ENCODE results near the gene PDIA6.

PDIA6 gene

DNA sequence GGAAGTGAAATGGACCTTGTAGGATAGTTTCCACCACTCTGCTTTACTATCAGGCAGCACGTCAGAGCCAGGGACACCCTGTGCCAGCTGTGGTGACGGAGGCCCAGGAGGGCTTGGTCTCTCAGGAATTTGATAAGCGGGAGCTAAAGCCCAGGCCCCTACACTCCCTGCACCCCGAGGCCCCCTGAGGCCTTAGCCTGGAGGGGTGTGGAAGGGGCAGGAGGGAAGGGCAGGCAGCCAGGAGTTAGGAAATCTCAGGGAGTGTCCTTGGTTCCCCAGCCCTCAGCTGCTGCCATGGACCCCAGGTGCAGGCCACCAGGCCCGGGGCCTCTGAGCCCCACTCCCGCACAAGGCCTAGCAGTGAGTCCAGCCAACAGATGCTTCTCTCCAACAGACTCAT lies 38.2 kb downstream of the PDIA6 start:
- no peak overlapping the region for H3K9ac ChIP-seq
- H2AFZ ChIP-seq (ENCODE audit: low read depth) = no peak overlapping the region
- H3K4me1 ChIP-seq (ENCODE audit: low read depth, poor library complexity, severe bottlenecking) = no peaks in the 10 kb centered on the region
- no peaks in the 10 kb centered on the region for H4K20me1 ChIP-seq (ENCODE audit: insufficient read depth)
- no peak overlapping the region for H3K27ac ChIP-seq
- TF ChIP-seq, protein P1, sequence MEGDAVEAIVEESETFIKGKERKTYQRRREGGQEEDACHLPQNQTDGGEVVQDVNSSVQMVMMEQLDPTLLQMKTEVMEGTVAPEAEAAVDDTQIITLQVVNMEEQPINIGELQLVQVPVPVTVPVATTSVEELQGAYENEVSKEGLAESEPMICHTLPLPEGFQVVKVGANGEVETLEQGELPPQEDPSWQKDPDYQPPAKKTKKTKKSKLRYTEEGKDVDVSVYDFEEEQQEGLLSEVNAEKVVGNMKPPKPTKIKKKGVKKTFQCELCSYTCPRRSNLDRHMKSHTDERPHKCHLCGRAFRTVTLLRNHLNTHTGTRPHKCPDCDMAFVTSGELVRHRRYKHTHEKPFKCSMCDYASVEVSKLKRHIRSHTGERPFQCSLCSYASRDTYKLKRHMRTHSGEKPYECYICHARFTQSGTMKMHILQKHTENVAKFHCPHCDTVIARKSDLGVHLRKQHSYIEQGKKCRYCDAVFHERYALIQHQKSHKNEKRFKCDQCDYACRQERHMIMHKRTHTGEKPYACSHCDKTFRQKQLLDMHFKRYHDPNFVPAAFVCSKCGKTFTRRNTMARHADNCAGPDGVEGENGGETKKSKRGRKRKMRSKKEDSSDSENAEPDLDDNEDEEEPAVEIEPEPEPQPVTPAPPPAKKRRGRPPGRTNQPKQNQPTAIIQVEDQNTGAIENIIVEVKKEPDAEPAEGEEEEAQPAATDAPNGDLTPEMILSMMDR (conservative IDR thresholded peaks at IDR 0.05; ENCODE audit: low read depth, low read length) = no peak
- H3K79me2 ChIP-seq (ENCODE audit: insufficient read depth, low read depth) = no peaks in the 10 kb centered on the region
- no peak overlapping the region for H3K4me2 ChIP-seq
- H3K27me3 ChIP-seq (ENCODE audit: insufficient read depth, low read depth) = no peaks in the 10 kb centered on the region
- H3K4me3 ChIP-seq (IDR thresholded peaks at IDR 0.05; ENCODE audit: insufficient read depth, low read depth, low read length) = no peak overlapping the region
- H3K36me3 ChIP-seq (ENCODE audit: insufficient read depth) = no peaks in the 10 kb centered on the region

DNA sequence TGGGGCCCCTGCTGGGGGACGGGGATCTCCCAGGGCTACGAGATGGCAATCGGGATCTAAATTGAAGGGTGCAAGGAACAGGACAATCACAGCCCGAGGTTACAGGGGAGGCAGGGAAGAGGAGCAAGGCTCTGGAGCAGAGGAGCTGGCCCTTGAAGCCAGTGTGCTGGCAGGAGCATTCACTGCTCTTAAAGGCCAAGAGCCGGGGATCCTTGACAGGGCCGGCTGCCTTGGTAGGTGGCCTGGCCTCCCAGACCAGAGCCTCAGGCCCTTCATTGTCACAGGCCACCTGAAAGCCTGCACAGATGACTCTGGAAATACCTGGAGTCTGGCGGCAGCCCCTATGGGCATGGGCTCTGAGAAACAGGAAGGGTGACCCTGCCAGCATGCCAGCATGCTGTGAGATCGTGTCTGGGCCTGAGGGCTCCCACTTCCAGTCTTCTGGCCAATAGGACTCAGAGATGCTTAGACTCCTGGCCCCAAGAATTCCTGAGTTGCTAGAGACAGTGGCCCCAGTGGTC lies 38.7 kb downstream of the PDIA6 start:
- Histone ChIP-seq H3K27ac (no peak overlapping the region), H3K4me3 (IDR thresholded peaks at IDR 0.05; ENCODE audit: insufficient read depth, low read depth, low read length) (no peak overlapping the region), H4K20me1 (ENCODE audit: insufficient read depth) (no peaks in the 10 kb centered on the region), H3K9ac (no peak overlapping the region), H3K4me1 (ENCODE audit: low read depth, poor library complexity, severe bottlenecking) (no peaks in the 10 kb centered on the region), H3K36me3 (ENCODE audit: insufficient read depth) (no peaks in the 10 kb centered on the region), H2AFZ (ENCODE audit: low read depth) (no peak overlapping the region), H3K27me3 (ENCODE audit: insufficient read depth, low read depth) (no peaks in the 10 kb centered on the region), H3K4me2 (no peak overlapping the region), H3K79me2 (ENCODE audit: insufficient read depth, low read depth) (no peaks in the 10 kb centered on the region)
- TF ChIP-seq, protein P1 (conservative IDR thresholded peaks at IDR 0.05; ENCODE audit: low read depth, low read length) = no peak

DNA sequence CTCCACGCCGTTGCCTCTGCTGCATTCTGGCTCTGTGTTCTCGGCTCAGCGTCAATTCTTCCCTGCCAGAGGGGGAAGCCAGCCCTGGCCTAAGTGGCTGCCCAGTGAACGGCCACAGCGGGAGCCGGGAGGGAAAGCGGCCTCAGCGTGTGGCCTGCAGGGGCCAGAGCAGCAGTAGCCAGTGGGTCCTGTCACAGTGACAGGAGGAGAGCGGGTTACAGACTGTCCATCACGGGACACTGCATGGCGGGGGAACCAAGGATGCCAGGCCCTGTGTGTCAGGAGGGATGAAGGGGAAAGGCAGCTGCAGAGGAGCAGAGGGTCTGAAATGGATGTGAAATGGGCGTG lies 39.7 kb downstream of the PDIA6 start:
- Histone ChIP-seq H3K79me2 (ENCODE audit: insufficient read depth, low read depth) (no peaks in the 10 kb centered on the region), H3K27me3 (ENCODE audit: insufficient read depth, low read depth) (no peaks in the 10 kb centered on the region), H3K27ac (no peak overlapping the region), H3K36me3 (ENCODE audit: insufficient read depth) (no peaks in the 10 kb centered on the region), H2AFZ (ENCODE audit: low read depth) (no peak overlapping the region), H4K20me1 (ENCODE audit: insufficient read depth) (no peaks in the 10 kb centered on the region), H3K4me3 (IDR thresholded peaks at IDR 0.05; ENCODE audit: insufficient read depth, low read depth, low read length) (no peak overlapping the region), H3K4me1 (ENCODE audit: low read depth, poor library complexity, severe bottlenecking) (no peaks in the 10 kb centered on the region), H3K9ac (no peak overlapping the region), H3K4me2 (no peak overlapping the region)
- TF ChIP-seq, protein P1 (conservative IDR thresholded peaks at IDR 0.05; ENCODE audit: low read depth, low read length) = no peak

DNA sequence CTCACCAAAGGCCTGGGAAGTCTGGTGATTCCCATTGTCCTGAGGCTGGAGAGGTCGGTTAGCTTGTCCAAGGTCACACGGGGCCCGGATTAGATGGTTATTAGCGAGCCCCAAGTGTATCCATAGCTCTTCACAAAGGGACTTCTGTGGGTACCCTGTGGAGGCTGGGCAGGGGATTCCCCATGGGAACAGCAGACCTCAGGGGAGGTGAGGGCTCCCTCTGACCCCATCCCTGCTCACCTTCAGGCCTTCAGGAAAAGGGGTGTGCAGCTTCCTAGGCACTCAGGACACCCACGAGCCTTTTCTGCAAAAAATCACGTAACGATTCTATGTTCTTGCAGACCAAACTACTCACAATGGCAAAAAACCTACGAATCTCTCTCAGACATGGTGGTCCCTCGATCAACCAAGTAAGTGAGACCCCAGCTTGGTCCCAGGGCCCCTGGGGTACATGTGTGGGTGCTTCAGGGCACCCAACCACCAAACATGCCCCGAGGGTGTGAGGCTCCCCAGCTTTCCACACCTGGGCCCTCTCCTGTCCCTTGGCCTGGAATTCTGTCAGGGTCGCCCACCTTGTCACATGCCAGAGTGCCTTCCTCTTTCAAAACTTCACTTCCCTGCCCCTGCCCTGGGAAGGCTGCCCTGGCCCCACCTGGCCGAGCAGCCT lies 40.3 kb downstream of the PDIA6 start:
- Histone ChIP-seq H3K4me1 (ENCODE audit: low read depth, poor library complexity, severe bottlenecking) (no peaks in the 10 kb centered on the region), H3K27me3 (ENCODE audit: insufficient read depth, low read depth) (no peaks in the 10 kb centered on the region), H3K27ac (no peak overlapping the region)

More for the DNA sequence above, 40.3 kb downstream of the PDIA6 start:
- Histone ChIP-seq H2AFZ (ENCODE audit: low read depth) (no peak overlapping the region), H3K4me2 (no peak overlapping the region), H3K36me3 (ENCODE audit: insufficient read depth) (no peaks in the 10 kb centered on the region), H4K20me1 (ENCODE audit: insufficient read depth) (no peaks in the 10 kb centered on the region), H3K79me2 (ENCODE audit: insufficient read depth, low read depth) (no peaks in the 10 kb centered on the region), H3K9ac (no peak overlapping the region), H3K4me3 (IDR thresholded peaks at IDR 0.05; ENCODE audit: insufficient read depth, low read depth, low read length) (no peak overlapping the region)
- TF ChIP-seq, protein P1 (conservative IDR thresholded peaks at IDR 0.05; ENCODE audit: low read depth, low read length) = no peak
